VCaP (cell line): ENCODE data around the gene PTPA.

ENCODE experiments used
- H3K27ac ChIP-seq: fragments of 450-650 bp; 2 replicates; pipeline ENCODE4 v1.5.1; 2017
- TF ChIP-seq, protein P1 (sequence below): fragments of 450-650 bp; conservative IDR thresholded peaks from 2 replicates; pipeline ENCODE4 v1.5.1; 2017; ENCODE audit warnings: mild to moderate bottlenecking, moderate library complexity

The PTPA gene

GRCh38 chr9:129107651-129108050, 3.6 kb upstream of the PTPA start:
- H3K27ac ChIP-seq, result peak overlapping the region; percentile 98

DNA sequence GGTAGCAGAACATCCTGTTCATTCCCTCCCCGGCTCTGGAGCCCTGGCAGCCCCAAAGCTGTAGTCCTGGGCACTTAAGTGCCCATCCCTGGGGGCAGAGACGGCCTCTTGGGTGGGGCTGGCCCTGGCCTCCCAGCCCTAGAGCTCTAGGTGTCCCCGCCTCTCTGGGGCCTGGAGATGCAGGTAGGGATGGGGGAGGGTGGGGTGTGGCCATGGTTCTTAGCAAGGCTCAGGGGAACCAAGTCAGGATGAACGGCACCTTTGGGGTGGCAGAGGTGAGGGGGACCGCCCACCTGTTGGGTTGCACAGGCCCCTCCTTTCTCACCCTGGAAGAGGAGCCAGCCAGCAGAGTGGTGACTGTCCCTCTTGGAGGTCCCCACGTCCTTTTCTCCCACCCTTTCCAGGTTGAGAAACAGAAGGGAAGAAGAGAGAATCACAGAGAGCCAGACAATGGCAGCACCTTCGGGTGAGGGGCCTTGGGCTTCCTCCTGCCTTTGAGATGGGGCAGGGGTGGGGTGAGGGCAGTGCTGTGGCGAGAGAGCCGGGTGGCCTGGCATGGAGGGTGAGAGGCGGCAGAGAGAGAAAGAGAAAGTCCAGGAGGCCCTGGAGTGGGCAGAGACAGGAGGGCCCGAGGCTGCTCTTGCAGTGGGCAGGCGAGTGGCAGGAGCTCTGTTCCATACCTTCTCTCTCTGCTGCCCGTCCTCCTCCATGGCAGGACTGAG, 3.0 kb upstream of the PTPA start:
- TF ChIP-seq, protein P1, sequence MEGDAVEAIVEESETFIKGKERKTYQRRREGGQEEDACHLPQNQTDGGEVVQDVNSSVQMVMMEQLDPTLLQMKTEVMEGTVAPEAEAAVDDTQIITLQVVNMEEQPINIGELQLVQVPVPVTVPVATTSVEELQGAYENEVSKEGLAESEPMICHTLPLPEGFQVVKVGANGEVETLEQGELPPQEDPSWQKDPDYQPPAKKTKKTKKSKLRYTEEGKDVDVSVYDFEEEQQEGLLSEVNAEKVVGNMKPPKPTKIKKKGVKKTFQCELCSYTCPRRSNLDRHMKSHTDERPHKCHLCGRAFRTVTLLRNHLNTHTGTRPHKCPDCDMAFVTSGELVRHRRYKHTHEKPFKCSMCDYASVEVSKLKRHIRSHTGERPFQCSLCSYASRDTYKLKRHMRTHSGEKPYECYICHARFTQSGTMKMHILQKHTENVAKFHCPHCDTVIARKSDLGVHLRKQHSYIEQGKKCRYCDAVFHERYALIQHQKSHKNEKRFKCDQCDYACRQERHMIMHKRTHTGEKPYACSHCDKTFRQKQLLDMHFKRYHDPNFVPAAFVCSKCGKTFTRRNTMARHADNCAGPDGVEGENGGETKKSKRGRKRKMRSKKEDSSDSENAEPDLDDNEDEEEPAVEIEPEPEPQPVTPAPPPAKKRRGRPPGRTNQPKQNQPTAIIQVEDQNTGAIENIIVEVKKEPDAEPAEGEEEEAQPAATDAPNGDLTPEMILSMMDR, result no peak
- peak overlapping the region; percentile 98 for H3K27ac ChIP-seq

More at GRCh38 chr9:129107651-129108050, 3.6 kb upstream of the PTPA start:
- TF ChIP-seq, protein P1, result no peak

DNA sequence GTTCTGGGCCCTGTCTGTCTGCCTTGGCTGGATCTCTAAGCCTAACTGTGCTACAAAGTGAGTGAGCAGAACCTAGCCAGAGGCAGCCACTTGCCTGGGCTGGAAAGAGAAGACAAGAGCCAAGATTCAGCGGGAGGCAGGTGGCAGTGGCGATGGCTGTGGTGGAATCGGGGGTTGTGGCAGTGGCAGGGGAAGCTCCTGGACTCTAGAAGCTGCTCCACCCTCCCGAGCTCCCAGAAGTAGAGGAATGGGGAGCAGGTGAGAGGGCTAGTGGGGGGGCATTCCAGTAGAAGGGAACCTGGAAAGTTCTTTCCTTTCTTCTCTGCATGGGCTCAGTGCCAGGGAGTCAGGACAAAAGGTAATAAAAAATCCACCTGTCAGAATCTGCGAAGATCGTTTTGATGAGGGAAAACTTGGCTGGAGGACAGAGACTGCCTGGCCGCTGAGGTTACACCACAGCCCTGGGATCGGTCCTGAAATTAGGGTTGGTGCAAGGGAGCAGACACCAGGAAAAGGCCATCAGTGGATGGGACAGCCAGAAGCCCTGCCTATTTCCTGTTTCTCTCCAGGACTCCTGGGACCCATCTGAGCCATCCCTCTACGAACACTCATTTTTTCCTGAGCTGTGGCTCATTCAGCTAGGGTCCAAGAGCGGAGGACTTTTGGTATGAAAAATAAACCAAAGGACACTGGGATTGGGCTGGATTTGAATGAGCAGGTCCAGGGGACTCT, 2.2 kb upstream of the PTPA start:
- H3K27ac ChIP-seq, result peak overlapping the region; percentile 98
- TF ChIP-seq, protein P1, result no peak

DNA sequence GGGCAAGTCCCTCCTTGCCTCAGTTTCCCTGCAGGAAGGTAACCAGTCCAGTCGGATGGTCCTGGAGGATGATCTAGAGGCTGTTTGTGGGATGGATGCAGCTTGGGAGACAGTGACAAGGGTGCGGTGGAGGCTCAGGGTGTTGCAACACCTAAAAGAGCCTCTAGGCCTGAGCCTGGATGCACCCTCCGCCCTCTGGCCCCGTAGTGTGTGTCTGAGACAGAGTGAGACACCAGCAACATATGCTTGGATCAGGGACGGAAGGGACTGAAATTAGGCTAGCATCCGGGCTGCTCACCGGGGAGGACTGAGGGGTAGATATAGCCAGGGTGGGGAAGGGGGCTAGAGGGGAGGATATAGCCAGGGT, 1.7 kb upstream of the PTPA start:
- peak overlapping the region; percentile 98 for H3K27ac ChIP-seq
- TF ChIP-seq, protein P1, result no peak

DNA sequence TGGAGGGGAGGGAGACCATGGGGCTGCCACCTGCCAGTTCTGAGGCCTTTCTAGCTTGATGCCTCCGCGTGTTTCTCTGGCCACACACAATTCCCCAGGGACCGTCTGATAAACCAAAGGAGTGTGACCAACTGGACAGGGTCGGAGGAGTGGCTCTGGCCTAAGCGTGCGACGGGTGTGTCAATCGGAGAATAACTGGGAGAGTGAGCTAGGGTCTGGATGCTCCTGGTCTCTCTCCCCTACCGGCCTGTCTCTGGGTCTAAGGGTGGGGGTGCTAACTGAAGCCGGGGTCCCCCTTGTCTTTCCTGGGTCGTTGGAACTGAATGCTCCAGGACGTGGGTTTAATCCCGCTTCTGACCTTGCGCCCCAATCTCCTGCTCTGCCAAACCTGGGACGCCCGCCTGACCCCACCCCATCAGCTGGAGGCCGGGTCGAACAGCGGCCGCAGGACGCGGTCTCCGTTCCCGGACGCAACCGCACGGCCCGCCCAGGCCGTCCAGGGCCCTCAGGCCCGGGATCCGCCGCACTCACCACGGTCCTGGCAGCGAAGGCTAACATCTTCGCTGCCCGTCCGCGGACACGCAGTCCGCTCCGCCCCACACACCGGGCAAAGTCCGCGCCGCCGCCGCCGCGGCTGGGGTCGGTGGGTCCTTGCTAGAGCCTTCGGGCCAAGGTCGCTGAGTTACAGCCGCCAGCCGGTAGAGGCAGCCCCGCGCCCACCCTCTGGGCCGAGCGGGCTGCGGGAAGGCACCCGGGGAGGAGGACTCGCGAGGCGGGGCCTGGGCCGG, 1.1 kb upstream of the PTPA start:
- H3K27ac ChIP-seq, result peak overlapping the region; percentile 98

DNA sequence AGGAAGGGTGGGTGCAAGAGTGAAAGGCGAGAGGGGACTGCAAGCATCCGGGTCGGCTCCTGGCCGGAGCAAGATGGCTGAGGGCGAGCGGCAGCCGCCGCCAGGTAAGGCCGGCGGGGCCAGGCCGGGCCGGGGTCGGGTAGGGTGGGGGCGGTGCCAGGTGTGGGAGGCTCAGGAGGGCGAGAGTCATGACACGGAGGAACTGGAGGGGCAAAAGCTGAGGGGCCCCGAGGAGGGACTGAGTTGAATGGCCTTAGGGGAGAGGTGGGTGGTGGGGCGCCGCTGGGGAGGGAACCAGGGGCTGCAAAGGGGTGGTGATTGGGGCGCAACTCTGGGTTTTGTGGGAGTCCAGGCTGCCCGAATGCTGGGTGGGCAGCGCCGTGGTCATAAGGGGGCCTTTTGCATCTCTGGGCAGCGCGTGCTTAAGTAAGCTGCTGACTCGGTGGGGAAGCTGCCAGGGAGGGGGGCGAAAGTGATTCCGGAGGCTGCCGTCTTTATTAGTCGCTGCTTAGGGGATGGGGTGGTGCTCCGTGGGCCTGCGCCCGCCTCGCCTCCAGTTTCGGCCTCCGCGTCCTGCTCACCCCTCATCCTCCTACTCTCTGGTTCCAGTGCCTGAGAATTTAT, 425 bp downstream of the PTPA start:
- H3K27ac ChIP-seq, result peak overlapping the region; percentile 98
- TF ChIP-seq, protein P1, result no peak

More for the DNA sequence above, 1.1 kb upstream of the PTPA start:
- TF ChIP-seq, protein P1, result 0 out of 2 replicates have a peak, but pooled peaks have one; percentile 10

DNA sequence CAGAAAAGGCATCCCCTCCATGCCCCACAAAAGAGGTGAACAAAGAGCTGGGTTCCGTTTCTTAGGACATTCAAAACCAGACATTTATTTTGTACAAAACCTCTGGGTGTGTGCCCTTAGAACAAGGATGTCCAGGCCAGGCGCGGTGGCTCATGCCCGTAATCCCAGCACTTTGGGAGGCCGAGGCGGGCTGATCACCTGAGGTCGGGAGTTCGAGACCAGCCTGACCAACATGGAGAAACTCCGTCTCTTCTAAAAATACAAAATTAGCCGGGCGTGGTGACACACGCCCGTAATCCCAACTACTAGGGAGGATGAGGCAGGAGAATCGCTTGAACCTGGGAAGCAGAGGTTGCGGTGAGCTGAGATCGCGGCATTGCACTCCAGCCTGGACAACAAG, 1.3 kb downstream of the PTPA start:
- peak overlapping the region; percentile 98 for H3K27ac ChIP-seq
